Activated CD4-positive, CD25-positive, alpha-beta regulatory T cell treated with anti-CD3 and anti-CD28 coated beads, Interleukin-2, amount 50 U/mL, for 72 hours (primary cell): ENCODE results near the gene AKAP9.
"Not testable (repeated sequence)": the region's sequence is repeated elsewhere in the genome, so short reads cannot be mapped to it uniquely, and the experiment has no call there.

ENCODE experiments used
- DNase-seq: peaks from one replicate; pipeline ENCODE4 v3.0.0; 2021

The AKAP9 gene

GRCh38 chr7:91946549-91946948, 5.9 kb downstream of the AKAP9 start:
- DNase-seq = no peak

GRCh38 chr7:91947948-91948347, 7.3 kb downstream of the AKAP9 start:
- no peak for DNase-seq

- no peak for DNase-seq
These were observed 8.8 kb downstream of the AKAP9 start for GRCh38 chr7:91949221-91950009.

- no peak for DNase-seq
These were observed 13.0 kb downstream of the AKAP9 start for GRCh38 chr7:91953618-91954017.

- DNase-seq = not testable (repeated sequence)
These were observed 15.8 kb downstream of the AKAP9 start for GRCh38 chr7:91956464-91956863.

DNA sequence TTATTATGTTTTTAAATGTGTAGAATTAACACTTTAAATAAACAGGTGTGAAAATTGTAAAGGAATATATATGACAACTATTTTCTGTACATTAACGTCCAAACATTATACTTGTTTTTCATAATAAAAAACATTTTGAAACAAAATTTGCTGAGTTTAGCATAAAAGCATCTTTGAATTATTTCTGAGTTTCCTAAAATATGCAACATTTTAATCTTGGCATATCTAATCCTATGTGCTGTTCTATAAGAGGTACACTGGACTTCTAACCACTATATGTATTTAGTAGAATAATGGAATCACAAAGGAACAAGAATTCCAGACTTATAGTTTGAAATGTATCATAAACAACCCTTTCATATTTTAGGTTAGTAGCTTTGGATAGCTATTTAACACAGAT, 16.6 kb downstream of the AKAP9 start:
- DNase-seq = no peak

GRCh38 chr7:91957823-91958222, 17.2 kb downstream of the AKAP9 start:
- DNase-seq = no peak

DNA sequence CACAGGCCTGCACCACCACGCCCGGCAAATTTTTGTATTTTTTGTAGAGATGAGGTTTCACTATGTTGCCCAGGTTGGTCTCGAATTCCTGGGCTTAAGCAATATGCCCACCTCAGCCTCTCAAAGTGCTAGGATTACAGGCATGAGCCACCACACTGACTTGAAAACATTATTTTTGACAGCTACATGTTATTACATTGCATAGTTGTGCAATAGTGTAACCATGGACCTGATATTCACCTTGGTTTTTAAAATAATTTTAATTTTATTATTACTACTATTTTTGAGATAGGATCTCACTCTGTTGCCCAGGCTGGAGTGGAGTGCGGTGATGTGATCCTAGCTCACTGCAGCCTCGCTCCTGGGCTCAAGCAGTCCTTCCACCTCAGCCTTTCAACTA, 18.4 kb downstream of the AKAP9 start:
- DNase-seq = no peak

DNA sequence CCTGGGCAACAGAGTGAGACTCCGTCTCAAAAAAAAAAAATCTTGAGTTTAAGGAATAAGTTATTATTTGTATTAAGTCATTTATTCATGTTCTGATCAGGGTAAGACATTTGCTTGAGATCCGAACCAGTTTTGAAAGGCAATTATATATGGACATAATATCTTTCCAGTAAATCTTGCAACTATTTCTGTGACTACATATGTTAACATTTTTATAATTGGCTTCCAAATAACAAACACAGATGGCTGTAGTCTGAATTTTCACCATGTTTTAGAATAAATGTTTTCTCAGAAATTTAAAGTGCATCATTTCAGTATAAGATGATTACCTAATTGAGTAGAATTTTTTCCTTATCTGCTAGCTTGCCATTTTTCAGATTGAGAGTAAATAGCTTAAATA, 21.2 kb downstream of the AKAP9 start:
- DNase-seq = no peak

DNA sequence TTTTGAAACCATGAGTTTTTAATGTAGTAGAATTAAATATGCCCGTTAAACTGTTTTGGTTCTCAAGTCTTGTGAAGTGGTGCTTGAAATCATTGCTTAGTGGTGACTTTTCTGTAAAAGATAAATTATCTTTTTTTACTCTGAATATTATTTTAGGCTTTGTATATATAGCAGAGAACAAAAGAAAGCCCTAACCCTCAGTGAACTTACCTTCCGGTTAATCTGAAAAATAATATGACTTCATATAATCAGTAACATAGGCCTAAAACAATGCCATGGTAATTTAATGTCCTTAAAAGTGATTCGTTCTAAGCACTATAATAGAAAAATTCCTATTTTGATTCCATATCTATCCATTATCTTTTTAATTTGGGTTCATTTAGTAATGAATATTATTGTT, 21.8 kb downstream of the AKAP9 start:
- no peak for DNase-seq

DNA sequence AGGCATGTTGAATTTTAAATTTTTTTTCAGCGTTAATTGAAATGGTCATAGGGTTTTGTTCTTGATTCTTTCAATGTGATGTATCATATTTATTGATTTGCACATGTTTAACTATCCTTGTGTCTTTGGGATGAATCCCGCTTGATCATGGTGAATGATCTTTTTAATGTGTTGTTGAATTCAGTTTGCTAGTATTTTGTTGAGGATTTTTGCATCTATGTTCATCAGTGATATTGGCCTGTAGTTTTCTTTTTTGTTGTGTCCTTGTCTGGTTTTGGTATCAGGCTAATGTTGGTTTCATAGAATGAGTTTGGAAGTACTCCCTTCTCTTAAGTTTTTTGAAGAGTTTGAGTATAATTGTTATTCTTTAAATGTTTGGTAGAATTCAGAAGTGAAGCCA, 26.9 kb downstream of the AKAP9 start:
- not testable (repeated sequence) for DNase-seq

DNA sequence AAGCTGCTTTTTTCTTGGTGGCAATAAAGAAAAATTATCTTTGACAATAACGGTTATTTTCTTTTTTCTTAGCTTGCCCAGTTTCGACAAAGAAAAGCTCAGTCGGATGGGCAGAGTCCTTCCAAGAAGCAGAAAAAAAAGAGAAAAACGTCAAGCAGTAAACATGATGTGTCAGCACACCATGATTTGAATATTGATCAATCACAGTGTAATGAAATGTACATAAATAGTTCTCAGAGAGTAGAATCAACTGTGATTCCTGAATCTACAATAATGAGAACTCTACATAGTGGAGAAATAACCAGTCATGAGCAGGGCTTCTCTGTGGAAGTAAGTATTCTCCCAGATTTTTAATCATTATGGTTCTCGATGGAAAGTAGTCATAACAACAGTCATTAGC, 33.0 kb downstream of the AKAP9 start:
- DNase-seq = no peak

- no peak for DNase-seq
These were observed 33.4 kb downstream of the AKAP9 start for GRCh38 chr7:91974066-91974465.

GRCh38 chr7:91976743-91977142, 36.1 kb downstream of the AKAP9 start:
- no peak for DNase-seq

DNA sequence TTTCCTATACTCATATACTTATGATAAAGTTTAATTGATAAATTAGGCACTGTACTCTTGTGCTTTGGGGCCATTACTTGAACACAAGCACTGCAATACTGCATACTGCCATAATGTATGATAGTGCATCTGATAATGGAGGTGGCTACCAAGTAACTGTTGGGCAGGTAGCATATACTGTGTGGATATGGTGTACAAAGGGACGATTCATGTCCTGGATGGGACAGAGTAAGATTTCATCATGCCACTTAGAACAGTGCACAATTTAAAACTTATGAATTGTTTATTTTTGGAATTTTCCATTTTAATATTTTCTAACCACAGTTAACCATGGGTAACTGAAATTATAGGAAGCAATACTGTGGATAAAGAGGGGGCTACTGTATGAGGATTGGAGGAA, 38.9 kb downstream of the AKAP9 start:
- DNase-seq = no peak

DNA sequence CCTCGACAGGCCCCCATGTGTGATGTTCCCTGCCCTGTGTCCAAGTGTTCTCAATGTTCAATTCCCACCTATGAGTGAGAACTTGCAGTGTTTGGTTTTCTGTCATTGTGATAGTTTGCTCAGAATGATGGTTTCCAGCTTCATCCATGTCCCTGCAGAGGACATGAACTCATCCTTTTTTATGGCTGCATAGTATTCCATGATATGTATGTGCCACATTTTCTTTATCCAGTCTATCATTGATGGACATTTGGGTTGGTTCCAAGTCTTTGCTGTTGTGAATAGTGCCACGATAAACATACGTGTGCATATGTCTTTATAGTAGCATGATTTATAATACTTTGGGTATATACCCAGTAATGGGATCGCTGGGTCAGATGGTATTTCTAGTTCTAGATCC, 41.7 kb downstream of the AKAP9 start:
- DNase-seq = not testable (repeated sequence)

DNA sequence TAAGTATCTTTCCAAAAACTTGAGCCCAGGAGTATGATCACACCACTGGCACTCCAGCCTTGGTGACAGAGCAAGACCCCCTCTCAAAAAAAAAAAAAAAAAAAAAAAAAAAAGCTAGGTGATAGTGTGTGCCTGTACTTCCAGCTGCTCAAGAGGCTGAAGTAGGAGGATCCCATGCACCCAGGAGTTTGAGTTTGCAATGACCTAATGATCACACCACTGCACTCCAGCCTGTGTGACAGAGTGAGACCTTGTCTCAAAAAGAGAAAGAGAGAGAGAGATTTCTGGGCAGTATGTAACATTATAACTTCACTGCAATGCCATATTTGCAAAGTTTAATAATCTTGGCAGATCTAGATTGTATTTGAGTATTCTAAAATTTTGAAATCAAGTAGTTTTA, 47.6 kb downstream of the AKAP9 start:
- no peak for DNase-seq

DNA sequence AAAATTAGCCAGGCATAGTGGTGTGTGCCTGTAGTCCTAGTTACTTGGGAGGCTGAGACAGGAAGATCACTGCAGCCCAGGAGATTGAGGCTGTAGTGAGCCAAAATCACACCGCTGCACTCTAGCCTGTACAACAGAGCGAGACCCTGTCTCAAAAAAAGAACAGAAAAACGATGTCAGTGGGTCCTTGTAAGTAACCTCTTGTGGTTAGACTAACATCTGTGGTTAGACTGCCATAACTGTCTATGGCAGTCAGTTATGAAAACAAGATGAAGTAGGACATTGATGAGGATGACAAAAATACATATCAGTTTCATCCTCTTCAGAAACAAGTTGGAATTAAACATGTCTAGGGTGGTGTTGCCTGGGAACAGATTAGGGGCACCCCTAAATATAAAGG, 53.3 kb downstream of the AKAP9 start:
- DNase-seq = no peak

GRCh38 chr7:91995391-91996105, 54.9 kb downstream of the AKAP9 start:
- no peak for DNase-seq

DNA sequence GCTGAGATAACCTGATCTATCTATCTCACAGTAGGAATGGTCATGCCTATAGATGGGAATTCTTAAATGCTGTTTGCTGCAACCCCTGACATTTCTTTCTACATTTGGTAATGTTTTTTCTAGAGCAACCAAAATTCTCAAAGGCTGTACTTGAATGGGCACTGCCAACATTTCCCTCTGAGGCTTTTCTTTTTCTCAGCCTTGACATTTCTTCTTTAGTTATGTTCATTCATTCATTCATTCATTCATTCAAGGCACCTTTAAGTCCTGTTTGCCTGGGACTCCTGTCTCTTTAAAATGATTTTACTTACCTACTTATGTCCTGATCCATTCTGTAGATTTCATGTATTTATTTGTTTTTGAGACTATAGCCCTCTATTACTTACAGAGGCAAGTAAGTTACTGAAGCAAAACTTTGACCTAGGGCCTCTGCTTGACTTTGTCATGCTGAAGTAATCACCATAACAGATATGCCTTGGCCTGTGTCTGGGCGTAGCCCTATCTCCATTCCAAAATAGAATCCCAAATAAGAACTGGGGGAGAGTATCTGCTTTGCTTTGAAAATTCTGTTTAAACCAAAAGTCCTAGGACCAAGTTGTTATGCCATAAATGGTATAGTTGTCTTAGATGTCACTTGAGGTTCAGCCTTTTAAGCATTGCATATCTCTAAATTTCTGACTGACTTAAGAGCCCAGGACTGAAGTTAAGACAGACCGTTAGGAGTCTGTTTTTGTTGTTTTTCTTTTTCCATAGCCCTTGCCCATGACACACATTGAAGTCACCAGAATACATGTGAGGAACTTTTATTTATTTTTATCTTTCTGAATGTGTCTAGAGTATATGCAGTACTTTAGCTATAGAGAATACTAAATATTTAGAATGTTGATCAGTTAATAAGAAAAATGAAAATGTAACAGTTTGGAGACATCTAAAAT, 59.2 kb downstream of the AKAP9 start:
- no peak for DNase-seq

GRCh38 chr7:92002720-92003119, 62.1 kb downstream of the AKAP9 start:
- no peak for DNase-seq

DNA sequence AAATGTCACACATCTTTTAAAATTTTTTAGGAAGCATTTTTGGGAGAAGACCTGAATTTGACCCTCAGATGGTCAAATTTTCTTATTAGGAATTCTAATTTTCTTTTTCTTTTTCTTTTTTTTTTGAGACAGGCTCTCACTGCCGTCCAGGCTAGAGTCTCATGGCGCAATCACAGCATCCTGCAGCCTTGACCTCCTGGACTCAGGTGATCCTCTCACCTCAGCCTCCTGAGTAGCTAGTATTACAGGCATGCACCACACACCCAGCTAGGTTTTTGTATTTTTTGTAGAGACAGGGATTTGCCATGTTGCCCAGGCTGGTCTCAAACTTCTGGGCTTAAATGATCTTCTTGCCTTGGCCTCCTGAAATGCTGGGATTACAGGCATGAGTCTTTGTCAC, 65.4 kb downstream of the AKAP9 start:
- no peak for DNase-seq

- DNase-seq = no peak
These were observed 69.6 kb downstream of the AKAP9 start for GRCh38 chr7:92010215-92010614.

- DNase-seq = no peak
These were observed 72.9 kb downstream of the AKAP9 start for GRCh38 chr7:92013611-92014010.
